HG02884 (cell line): Measurements from ENCODE around the gene HSDL2.

ENCODE experiments used
- ATAC-seq: cut with Tn5 transposase; IDR thresholded peaks from one replicate; pipeline ENCODE4 v1.9.1; 2021; ENCODE audit warnings: mild to moderate bottlenecking, moderate library complexity; ENCODE audit not compliant: unreplicated experiment

HSDL2 gene

GRCh38 chr9:112380102-112380824 is at the start of gene HSDL2:
Gene HSDL2 (plus strand): TSS chr9:112380108. CDS start chr9:112380164, 56 bp downstream.
- peak; percentile 13 for ATAC-seq

DNA sequence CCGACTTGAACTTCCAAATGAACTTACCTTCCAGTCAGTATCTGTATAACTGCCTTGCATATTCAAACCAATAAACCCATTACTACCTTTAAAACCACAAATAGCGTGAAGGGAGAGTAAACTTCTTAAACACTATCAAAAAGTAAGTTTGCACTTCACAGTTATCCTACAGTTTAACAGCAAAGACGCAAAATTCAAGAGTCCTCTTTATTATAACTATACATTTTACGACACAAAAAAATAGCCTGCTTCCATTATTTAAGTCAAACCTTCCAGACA is 48.3 kb upstream of the HSDL2 start:
- ATAC-seq = no peak

GRCh38 chr9:112332214-112332613 is 47.7 kb upstream of the HSDL2 start:
- no peak for ATAC-seq

- no peak for ATAC-seq
These were observed 47.3 kb upstream of the HSDL2 start for GRCh38 chr9:112332674-112332976.

GRCh38 chr9:112332977-112333638 is 46.8 kb upstream of the HSDL2 start, which contains the start of gene PTBP3:
Gene PTBP3 (minus strand): TSS chr9:112333619. CDS start chr9:112297865, 35,754 bp downstream.
- peak; percentile 44 for ATAC-seq

GRCh38 chr9:112333639-112334431 is 46.1 kb upstream of the HSDL2 start:
- ATAC-seq = peak; percentile 67

DNA sequence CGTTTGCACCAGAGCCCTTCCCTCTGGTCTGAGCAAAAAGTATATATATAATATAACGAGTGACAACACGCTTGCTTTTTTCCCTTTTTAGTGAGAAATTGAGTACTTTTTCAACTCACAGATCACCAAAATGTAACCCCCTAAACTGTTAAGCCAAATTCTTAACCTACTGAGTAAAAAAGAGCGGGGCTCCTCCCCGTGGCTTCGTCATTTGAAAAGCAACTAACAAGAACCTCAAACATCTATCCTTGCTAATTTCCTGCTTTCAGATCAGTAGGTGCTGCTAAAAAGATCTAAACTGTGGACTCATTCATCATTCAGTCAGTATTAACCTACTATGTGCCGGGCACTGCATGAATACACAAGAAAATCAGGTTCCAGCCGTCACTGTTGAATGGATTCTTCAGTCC is 45.5 kb upstream of the HSDL2 start:
- ATAC-seq = no peak

DNA sequence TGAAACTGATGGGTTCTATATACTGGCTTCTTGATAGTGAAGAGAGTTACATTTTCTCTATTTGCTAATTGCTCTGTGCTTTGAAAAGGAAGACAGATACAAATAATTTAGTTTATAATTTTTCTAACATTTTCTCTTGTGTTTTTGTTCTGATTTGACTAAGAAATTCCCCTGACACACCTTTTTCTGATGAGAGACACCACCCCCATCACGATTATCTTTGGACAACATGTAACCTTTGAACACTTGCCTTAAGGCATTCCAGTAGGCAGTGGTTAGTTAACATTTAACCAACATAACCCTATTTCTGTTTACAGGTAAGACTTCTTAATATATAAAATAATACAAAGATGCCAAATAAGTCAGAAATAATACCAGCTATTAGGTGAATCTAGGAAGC is 42.4 kb upstream of the HSDL2 start:
- ATAC-seq = no peak

DNA sequence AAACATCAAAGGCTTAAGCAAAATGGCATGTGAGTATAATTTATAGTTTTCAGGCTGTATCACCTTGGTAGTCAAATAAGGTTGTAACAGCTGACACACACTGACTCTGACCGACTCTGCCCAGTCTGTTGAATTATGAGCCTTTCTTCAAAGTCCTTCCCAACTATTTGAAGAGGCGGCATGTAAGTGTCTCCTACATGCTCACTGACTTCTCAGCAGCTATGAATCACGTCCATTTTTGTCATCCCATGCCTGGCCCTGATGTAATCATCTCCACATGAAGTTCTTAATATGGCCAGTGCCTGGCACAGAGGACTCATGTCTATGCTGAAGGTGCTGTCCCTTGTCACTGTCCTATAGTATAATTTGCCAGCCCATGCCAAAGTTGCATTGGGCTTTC is 41.3 kb upstream of the HSDL2 start:
- no peak for ATAC-seq

DNA sequence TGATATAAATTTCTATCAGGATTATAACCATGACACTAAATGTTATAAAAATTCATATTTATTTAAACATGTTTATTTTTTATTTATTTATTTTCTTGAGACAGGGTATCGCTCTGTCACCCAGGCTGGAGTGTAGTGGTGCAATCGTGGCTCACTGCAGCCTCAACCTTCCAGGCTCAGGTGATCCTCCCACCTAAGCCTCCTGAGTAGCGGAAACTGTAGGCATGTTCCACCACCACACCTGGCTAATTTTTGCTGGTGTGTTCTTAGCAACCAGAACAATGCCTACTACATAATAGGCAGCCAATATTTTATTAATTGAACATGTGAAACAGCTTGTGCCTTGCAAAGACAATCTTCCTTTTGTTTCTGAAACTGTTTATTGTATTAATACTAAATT is 40.0 kb upstream of the HSDL2 start:
- ATAC-seq = no peak

- no peak for ATAC-seq
These were observed 38.2 kb upstream of the HSDL2 start for GRCh38 chr9:112341730-112342129.

DNA sequence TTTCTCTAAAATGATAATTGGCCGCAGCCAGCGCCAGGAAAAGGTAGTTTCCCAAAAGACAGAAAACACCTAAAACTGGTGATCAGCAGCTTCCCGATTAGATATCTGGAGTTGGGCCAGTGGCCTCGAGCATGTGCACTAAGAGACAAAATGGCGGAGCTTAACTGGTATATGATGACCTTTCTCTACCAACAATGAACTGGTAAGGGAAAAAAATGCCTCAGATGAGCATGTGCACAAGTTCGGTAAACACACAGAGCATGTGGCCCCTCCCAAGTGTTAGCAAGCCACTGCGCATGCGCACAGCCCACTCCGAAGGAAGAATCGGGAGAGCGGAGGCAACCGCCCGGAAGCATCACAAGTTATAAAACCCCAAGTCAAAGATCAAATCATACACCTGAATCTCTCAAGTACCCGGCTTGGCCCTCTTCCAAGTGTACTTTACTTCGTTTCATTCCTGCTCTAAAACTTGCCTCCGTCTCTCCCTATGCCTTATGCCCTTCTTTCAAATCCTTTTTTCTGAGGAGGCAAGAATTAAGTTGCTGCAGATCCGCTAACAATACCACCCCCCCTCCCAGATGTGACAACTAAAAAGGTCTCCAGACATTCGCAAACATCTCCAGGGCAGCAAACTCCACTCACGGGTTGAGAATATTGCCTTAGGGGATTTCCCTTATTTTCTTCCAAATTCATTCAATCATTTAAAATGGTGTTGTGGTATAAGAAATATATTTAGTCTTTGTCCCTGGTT is 31.5 kb upstream of the HSDL2 start:
- no peak for ATAC-seq

DNA sequence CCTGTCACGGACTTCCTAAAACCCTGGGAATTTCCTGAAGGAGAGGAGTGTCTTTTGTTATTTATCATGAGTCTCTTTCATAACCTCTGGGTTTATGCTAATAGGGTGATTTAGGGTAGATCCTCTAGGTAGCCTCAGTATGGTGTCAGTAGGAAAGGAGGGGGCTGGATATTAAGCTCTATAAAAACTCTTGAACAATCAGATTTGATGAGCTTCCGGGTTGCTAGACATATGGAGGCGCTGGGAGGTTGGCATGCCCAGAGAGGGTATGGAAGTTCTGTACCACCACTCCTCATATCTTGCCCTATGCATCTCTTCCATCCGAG is 30.9 kb upstream of the HSDL2 start:
- no peak for ATAC-seq

- no peak for ATAC-seq
These were observed 28.7 kb upstream of the HSDL2 start for GRCh38 chr9:112351184-112351583.

- ATAC-seq = no peak
These were observed 27.7 kb upstream of the HSDL2 start for GRCh38 chr9:112352209-112352608.

GRCh38 chr9:112354081-112354743 is 25.7 kb upstream of the HSDL2 start:
- ATAC-seq = no peak

GRCh38 chr9:112355427-112355897 is 24.4 kb upstream of the HSDL2 start:
- no peak for ATAC-seq

DNA sequence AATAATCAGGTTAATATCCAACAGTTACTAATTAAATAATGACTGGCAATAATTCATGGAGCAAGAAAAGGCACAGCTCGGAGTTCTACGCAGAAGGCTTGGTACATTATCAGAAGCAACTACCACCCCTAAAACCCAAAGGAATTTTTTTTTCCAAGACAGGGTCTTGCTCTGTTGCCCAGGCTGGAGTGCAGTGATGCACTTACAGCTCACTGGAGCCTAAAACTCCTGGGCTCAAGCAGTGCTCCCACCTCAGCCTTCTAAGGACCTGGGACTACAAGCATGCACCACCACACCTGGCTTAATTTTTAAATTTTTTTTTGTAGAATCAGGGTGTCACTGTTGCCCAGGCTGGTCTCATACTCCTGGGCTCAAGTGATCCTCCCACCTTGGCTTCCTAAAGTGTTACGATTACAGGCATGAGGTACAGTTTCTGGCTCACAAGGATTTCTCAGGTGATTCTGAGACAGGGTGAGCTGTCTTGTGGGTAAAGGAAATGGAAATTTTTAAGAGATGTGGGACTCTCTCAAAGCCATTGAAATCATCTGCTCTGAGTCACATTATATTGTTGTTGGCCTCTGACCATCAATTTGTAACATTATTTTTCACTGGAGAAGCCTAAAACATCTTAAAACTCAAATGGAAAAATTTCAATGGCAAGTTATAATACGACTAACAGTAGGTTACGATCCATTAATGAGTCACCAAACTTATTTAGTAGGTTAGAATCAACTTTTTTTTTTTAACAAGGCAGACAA is 19.7 kb upstream of the HSDL2 start:
- ATAC-seq = no peak

GRCh38 chr9:112361601-112362000 is 18.3 kb upstream of the HSDL2 start:
- ATAC-seq = no peak

DNA sequence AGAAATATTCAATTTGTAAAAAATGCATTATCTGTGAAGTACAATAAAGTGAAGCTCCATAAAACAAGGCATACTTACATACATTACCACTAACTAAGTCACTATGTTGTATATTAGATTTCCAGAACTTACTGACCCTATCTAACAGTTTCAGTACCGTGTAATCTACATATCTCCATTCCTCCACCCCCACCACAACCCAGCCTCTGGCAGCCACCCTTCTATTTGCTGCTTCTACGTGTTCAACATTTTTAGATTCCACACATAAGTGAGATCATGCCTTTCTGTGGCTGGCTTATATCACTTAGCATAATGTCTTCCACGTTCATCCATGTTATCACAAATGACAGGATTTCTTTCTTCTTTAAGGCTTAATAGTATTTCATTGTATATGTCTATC is 15.1 kb upstream of the HSDL2 start:
- no peak for ATAC-seq
